Gastroesophageal sphincter (tissue), 4 donors: ENCODE measurements around the gene MAML3. TPM values are rescaled to one million over a fixed set of nuclear protein-coding genes. Genes with fewer than 3 reads are reported as not detected.

ENCODE experiments used
- ATAC-seq: fragments of 150-250 bp; one replicate; pipeline ENCODE4 v1.9.1; 2016; ENCODE audit warnings: mild to moderate bottlenecking, moderate library complexity
- H3K27ac ChIP-seq, 4 donors: fragments of 200-600 bp; sonication (generic) in 3 of 4; 1 replicate in 3 of 4; 2 replicates in 1 of 4; pipeline ENCODE4 v1.5.1; 2016 to 2019
- H3K27me3 ChIP-seq: fragments of 200-600 bp; sonication (generic); one replicate; pipeline ENCODE4 v1.5.1; 2019
- H3K36me3 ChIP-seq, 2 donors: fragments of 200-600 bp; sonication (generic); one replicate each; pipeline ENCODE4 v1.5.1; 2019; ENCODE audit warnings: control low read depth in 1 of 2
- H3K4me1 ChIP-seq, 3 donors: fragments of 200-600 bp; sonication (generic); 1 replicate in 2 of 3; 2 replicates in 1 of 3; pipeline ENCODE4 v1.5.1; 2016 to 2019; ENCODE audit warnings: control low read depth in 2 of 3
- H3K4me3 ChIP-seq, 2 donors: fragments of 200-600 bp; sonication (generic); one replicate each; pipeline ENCODE4 v1.5.1; 2019; ENCODE audit warnings: mild to moderate bottlenecking in 1 of 2, moderate library complexity in 1 of 2
- H3K9me3 ChIP-seq, 3 donors: fragments of 200-600 bp; sonication (generic); one replicate each; pipeline ENCODE4 v1.5.1; 2017 to 2019; ENCODE audit warnings: control low read depth in 2 of 3
- EP300 ChIP-seq: sonication (generic); formaldehyde crosslinking; IDR thresholded peaks from one replicate; pipeline ENCODE4 v1.6.1; 2017; ENCODE audit warnings: antibody characterized with exemption, mild to moderate bottlenecking
- POLR2A ChIP-seq, 2 donors: fragments of 450-650 bp; IDR thresholded peaks; one replicate each; pipeline ENCODE4 v1.6.1; 2017; ENCODE audit warnings: antibody characterized with exemption in 2 of 2, mild to moderate bottlenecking in 2 of 2, moderate library complexity in 1 of 2
- POLR2AphosphoS5 ChIP-seq: sonication (generic); formaldehyde crosslinking; IDR thresholded peaks from one replicate; pipeline ENCODE4 v1.6.1; 2017; ENCODE audit warnings: antibody characterized with exemption
- WGBS, 2 donors: methylation state at CpG; one replicate each; pipeline ENCODE4 v1.1.5; 2018; ENCODE audit warnings: low coverage in 1 of 2; 5-methylcytosine and 5-hydroxymethylcytosine counted together
- total RNA-seq, 4 donors: library from RNA; depleted of rRNA; stranded (reverse); fragments of >200 nt; gene quantifications; one replicate each; pipeline ENCODE4 v1.1.0, GENCODE V29; 2016
- TF ChIP-seq, protein P1 (sequence below), 4 experiments: fragments of 200-600 bp in 2 of 4; fragments of 450-650 bp in 2 of 4; sonication (generic) in 1 of 4; IDR thresholded peaks; one replicate each; pipeline ENCODE4 v1.5.1; 2017 to 2019; ENCODE audit warnings: antibody characterized with exemption in 4 of 4, mild to moderate bottlenecking in 2 of 4, moderate library complexity in 2 of 4

Gene MAML3
- total RNA-seq, 4 donors from 2014 or later, result 5.3 to 10.6 (median 9.3) TPM

GRCh38 chr4:140049024-140049848 lies 104.7 kb downstream of the MAML3 start:
- Histone ChIP-seq H3K4me1 (peaks cover 0 to 50% (median 3%) of the 10 kb centered on the region in 3 donors), H3K9me3 (no peaks in the 10 kb centered on the region), H3K27me3 (no peaks in the 10 kb centered on the region), H3K4me3 (peak overlapping the region; percentile 44 to 48), H3K36me3 (no peaks in the 10 kb centered on the region), H3K27ac (peak overlapping the region; percentile 67 to 80 (median 74))
- TF ChIP-seq, protein P1, sequence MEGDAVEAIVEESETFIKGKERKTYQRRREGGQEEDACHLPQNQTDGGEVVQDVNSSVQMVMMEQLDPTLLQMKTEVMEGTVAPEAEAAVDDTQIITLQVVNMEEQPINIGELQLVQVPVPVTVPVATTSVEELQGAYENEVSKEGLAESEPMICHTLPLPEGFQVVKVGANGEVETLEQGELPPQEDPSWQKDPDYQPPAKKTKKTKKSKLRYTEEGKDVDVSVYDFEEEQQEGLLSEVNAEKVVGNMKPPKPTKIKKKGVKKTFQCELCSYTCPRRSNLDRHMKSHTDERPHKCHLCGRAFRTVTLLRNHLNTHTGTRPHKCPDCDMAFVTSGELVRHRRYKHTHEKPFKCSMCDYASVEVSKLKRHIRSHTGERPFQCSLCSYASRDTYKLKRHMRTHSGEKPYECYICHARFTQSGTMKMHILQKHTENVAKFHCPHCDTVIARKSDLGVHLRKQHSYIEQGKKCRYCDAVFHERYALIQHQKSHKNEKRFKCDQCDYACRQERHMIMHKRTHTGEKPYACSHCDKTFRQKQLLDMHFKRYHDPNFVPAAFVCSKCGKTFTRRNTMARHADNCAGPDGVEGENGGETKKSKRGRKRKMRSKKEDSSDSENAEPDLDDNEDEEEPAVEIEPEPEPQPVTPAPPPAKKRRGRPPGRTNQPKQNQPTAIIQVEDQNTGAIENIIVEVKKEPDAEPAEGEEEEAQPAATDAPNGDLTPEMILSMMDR (IDR thresholded peaks at IDR 0.05), result peak in 1 of 4 experiments; percentile 66
- no peak for TF ChIP-seq EP300
- 6 to 12% methylated on average over 8 to 13 of the region's 13 CpGs for WGBS, 2 donors
- ATAC-seq, result peak; percentile 80

DNA sequence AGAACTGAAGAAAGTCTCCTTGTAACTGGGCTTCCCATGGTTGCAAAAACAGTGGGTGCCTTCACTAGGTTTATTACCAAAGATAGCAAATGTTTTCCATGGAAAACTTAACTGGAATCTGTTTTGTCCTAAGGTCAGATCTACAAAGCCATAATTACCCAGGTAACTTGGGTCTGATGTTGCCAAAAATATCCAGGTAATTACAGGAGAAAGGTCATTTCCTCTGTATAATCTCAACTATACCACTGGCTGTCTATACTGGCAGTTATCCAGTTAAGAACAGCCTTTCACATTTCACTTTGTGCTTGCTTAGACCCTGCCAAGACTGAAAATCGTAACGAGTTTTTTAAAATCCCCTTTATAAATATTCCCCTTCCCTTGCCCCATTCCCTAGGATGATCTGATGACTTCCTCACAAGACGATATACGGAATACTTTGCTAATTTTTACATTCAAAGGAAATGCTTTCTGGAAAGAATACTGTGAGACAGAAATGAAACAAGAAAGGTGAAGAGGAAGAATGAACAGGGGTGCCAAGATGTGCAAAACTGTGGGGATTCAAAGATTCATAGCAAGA lies 105.5 kb downstream of the MAML3 start:
- 4 to 11% methylated on average over 4 of the region's 4 CpGs for WGBS, 2 donors
- H3K4me3 ChIP-seq, result peak overlapping the region; percentile 44 to 48
- no peaks in the 10 kb centered on the region for H3K9me3 ChIP-seq
- no peak for ATAC-seq
- no peaks in the 10 kb centered on the region for H3K36me3 ChIP-seq
- TF ChIP-seq EP300, result no peak
- no peak for TF ChIP-seq POLR2AphosphoS5
- TF ChIP-seq, protein P1 (IDR thresholded peaks at IDR 0.05), result no peak
- no peak for TF ChIP-seq POLR2A (IDR thresholded peaks at IDR 0.05)
- no peaks in the 10 kb centered on the region for H3K27me3 ChIP-seq
- H3K4me1 ChIP-seq, result peaks cover 0 to 56% (median 3%) of the 10 kb centered on the region in 3 donors
- peak overlapping the region; percentile 67 to 80 (median 74) for H3K27ac ChIP-seq

GRCh38 chr4:140047786-140048185 lies 106.2 kb downstream of the MAML3 start:
- Histone ChIP-seq H3K9me3 (no peaks in the 10 kb centered on the region), H3K36me3 (no peaks in the 10 kb centered on the region), H3K4me1 (peaks cover 0 to 60% (median 3%) of the 10 kb centered on the region in 3 donors), H3K4me3 (peak overlapping the region in 1 of 2 donors; percentile 24), H3K27ac (peak overlapping the region; percentile 14 to 80 (median 70)), H3K27me3 (no peaks in the 10 kb centered on the region)
- TF ChIP-seq POLR2AphosphoS5, result no peak
- no peak for TF ChIP-seq POLR2A (IDR thresholded peaks at IDR 0.05)
- no peak for TF ChIP-seq EP300
- TF ChIP-seq, protein P1 (IDR thresholded peaks at IDR 0.05), result no peak
- ATAC-seq, result no peak
- WGBS, 2 donors, result 41% methylated on average over 5 of the region's 5 CpGs

- TF ChIP-seq POLR2AphosphoS5, result peak; percentile 9
- no peak for TF ChIP-seq POLR2A (IDR thresholded peaks at IDR 0.05)
- TF ChIP-seq EP300, result no peak
- TF ChIP-seq, protein P1 (IDR thresholded peaks at IDR 0.05), result no peak
- 50 to 67% methylated on average over 16 to 17 of the region's 17 CpGs for WGBS, 2 donors
- H3K9me3 ChIP-seq, result no peaks in the 10 kb centered on the region
- H3K36me3 ChIP-seq, result no peaks in the 10 kb centered on the region
- no peaks in the 10 kb centered on the region for H3K27me3 ChIP-seq
- H3K4me1 ChIP-seq, result peaks cover 0 to 60% (median 3%) of the 10 kb centered on the region in 3 donors
- peak overlapping the region in 3 of 4 donors; percentile 67 to 80 (median 74) for H3K27ac ChIP-seq
- ATAC-seq, result no peak
- peak overlapping the region in 1 of 2 donors; percentile 24 for H3K4me3 ChIP-seq
Observed at GRCh38 chr4:140047017-140047640, 106.9 kb downstream of the MAML3 start.
